ENCODE measurements around the gene FMNL2.

DNA sequence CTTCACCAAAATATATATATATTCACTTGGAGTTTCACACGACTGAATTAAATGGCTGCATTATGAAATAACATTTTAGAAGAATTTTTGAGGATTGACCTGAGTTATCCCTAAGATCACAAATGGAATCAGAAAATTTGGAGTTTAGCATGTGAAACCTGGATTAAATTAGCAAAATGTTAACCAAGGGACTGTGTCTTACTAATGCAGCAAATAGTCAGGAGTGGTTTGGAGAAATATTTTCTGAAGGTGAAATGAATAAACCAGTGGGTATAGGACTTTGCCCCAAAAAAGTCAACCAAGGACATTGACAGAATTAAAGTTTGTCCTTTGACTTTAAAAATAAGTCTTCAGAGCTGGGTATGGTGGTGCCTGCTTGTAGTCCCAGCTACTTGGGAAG, 271.1 kb downstream of the FMNL2 start:
- TF ChIP-seq, protein P1, sequence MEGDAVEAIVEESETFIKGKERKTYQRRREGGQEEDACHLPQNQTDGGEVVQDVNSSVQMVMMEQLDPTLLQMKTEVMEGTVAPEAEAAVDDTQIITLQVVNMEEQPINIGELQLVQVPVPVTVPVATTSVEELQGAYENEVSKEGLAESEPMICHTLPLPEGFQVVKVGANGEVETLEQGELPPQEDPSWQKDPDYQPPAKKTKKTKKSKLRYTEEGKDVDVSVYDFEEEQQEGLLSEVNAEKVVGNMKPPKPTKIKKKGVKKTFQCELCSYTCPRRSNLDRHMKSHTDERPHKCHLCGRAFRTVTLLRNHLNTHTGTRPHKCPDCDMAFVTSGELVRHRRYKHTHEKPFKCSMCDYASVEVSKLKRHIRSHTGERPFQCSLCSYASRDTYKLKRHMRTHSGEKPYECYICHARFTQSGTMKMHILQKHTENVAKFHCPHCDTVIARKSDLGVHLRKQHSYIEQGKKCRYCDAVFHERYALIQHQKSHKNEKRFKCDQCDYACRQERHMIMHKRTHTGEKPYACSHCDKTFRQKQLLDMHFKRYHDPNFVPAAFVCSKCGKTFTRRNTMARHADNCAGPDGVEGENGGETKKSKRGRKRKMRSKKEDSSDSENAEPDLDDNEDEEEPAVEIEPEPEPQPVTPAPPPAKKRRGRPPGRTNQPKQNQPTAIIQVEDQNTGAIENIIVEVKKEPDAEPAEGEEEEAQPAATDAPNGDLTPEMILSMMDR (conservative IDR thresholded peaks at IDR 0.05; ENCODE audit: low read depth in 2 of 2), result no peak
- TF ChIP-seq EZH2 (IDR thresholded peaks at IDR 0.05; ENCODE audit: low read depth, unreplicated experiment) (no peak), ZNF114 (CRISPR knock-in tag; IDR thresholded peaks at IDR 0.05) (no peak), POLR2AphosphoS5 (IDR thresholded peaks at IDR 0.05; ENCODE audit: low read depth) (no peak), JUNB (IDR thresholded peaks at IDR 0.05; ENCODE audit: unreplicated experiment) (no peak), CREB1 (CRISPR knock-in tag; IDR thresholded peaks at IDR 0.05; ENCODE audit: low read depth) (no peak), NANOG (IDR thresholded peaks at IDR 0.05; ENCODE audit: borderline replicate concordance) (no peak), EZH2phosphoT487 (IDR thresholded peaks at IDR 0.05; ENCODE audit: unreplicated experiment) (no peak), STAT1 (IDR thresholded peaks at IDR 0.05; ENCODE audit: unreplicated experiment) (no peak), ZNF331 (CRISPR knock-in tag; IDR thresholded peaks at IDR 0.05; ENCODE audit: low read depth) (no peak), ETS1 (IDR thresholded peaks at IDR 0.05) (no peak), ZNF462 (CRISPR knock-in tag; IDR thresholded peaks at IDR 0.05) (no peak)
- TF ChIP-seq, protein P2, sequence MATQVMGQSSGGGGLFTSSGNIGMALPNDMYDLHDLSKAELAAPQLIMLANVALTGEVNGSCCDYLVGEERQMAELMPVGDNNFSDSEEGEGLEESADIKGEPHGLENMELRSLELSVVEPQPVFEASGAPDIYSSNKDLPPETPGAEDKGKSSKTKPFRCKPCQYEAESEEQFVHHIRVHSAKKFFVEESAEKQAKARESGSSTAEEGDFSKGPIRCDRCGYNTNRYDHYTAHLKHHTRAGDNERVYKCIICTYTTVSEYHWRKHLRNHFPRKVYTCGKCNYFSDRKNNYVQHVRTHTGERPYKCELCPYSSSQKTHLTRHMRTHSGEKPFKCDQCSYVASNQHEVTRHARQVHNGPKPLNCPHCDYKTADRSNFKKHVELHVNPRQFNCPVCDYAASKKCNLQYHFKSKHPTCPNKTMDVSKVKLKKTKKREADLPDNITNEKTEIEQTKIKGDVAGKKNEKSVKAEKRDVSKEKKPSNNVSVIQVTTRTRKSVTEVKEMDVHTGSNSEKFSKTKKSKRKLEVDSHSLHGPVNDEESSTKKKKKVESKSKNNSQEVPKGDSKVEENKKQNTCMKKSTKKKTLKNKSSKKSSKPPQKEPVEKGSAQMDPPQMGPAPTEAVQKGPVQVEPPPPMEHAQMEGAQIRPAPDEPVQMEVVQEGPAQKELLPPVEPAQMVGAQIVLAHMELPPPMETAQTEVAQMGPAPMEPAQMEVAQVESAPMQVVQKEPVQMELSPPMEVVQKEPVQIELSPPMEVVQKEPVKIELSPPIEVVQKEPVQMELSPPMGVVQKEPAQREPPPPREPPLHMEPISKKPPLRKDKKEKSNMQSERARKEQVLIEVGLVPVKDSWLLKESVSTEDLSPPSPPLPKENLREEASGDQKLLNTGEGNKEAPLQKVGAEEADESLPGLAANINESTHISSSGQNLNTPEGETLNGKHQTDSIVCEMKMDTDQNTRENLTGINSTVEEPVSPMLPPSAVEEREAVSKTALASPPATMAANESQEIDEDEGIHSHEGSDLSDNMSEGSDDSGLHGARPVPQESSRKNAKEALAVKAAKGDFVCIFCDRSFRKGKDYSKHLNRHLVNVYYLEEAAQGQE (IDR thresholded peaks at IDR 0.05; ENCODE audit: unreplicated experiment), result no peak
